ENCODE results near the gene PGAM5. TPM values are rescaled to one million over a fixed set of nuclear protein-coding genes. Genes with fewer than 3 reads are reported as not detected.

PGAM5 gene
- total and polyA plus RNA-seq, 8 donors, result 13.6 to 37.4 (median 17.2) TPM

DNA sequence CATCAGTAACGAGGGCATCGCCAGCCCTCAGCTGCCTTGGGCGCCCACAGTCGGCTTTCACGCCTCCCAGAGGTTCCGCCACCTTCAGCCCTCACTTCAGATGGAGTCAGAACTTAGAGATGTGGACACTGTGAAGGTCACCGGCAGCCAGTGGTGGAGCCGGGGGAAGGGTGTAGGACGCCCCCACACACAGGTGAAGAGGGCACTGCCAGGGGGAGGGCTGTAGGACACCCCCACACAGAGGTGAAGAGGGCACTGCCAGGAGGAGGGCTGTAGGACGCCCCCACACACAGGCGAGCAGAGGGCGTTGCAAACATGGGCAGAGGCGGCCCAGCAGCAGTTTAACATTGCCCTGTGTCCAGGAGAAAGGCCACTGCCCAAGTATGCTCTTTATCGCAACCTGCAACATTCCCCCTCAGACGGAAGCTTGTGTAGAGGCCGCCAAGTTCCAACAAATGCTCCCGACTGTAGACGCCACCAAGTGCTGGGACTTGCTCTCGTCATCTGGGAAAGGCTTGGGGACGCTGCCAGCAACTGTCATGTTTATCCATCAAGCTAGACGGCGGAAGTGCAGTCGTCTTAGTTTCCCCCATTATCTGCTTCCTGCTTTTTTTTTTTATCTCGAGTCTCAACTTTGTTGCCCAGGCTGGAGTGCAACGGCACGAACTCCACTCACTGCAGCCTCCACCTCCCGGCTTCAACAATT, 55.9 kb downstream of the PGAM5 start:
- Histone ChIP-seq H3K9me3 (no peaks in the 10 kb centered on the region), H3K36me3 (peaks cover 0 to 24% of the 10 kb centered on the region in 2 donors), H3K4me1 (peaks cover 6 to 76% of the 10 kb centered on the region in 2 donors), H3K4me3 (peak overlapping the region in 1 of 2 donors; percentile 1), H3K27me3 (no peaks in the 10 kb centered on the region), H3K27ac (peak overlapping the region; percentile 3 to 94)
- DNase-seq, result peak; percentile 36 to 79 (median 68)
- TF ChIP-seq, protein P1, sequence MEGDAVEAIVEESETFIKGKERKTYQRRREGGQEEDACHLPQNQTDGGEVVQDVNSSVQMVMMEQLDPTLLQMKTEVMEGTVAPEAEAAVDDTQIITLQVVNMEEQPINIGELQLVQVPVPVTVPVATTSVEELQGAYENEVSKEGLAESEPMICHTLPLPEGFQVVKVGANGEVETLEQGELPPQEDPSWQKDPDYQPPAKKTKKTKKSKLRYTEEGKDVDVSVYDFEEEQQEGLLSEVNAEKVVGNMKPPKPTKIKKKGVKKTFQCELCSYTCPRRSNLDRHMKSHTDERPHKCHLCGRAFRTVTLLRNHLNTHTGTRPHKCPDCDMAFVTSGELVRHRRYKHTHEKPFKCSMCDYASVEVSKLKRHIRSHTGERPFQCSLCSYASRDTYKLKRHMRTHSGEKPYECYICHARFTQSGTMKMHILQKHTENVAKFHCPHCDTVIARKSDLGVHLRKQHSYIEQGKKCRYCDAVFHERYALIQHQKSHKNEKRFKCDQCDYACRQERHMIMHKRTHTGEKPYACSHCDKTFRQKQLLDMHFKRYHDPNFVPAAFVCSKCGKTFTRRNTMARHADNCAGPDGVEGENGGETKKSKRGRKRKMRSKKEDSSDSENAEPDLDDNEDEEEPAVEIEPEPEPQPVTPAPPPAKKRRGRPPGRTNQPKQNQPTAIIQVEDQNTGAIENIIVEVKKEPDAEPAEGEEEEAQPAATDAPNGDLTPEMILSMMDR (IDR thresholded peaks at IDR 0.05), result no peak
- ATAC-seq, result peak; percentile 7
- intact Hi-C loops (cut with DNase I), result no loop called here

GRCh38 chr12:132771126-132771838, 60.6 kb downstream of the PGAM5 start:
- intact Hi-C loops (cut with DNase I), result no loop called here
- no peak for ATAC-seq
- peaks cover 0 to 71% of the 10 kb centered on the region in 2 donors for H3K36me3 ChIP-seq
- no peaks in the 10 kb centered on the region for H3K9me3 ChIP-seq
- DNase-seq, result no peak
- no peak overlapping the region for H3K4me3 ChIP-seq
- H3K4me1 ChIP-seq, result peaks cover 3 to 57% of the 10 kb centered on the region in 2 donors
- H3K27me3 ChIP-seq, result no peaks in the 10 kb centered on the region
- peak overlapping the region in 1 of 2 donors; percentile 94 for H3K27ac ChIP-seq
- TF ChIP-seq, protein P1 (IDR thresholded peaks at IDR 0.05), result no peak

Other genes starting within 250 kb of the PGAM5 start
- 10 to 100 TPM; 44.7 to 49.4 TPM for gene FBRSL1, start 220.7 kb upstream of the PGAM5 start, total RNA-seq
- gene FBRSL1, start 220.7 kb upstream of the PGAM5 start, polyA plus RNA-seq (ENCODE audit: insufficient read length in 6 of 6), result 100 to 1,000 TPM in 2 of 6 donors, 10 to 100 TPM in 4; 58.7 to 113 (median 91.9) TPM
- 1 to 10 TPM in 1 of 2 donors, under 1 TPM in 1; 0.84 to 1.6 TPM for gene LRCOL1, start 100.3 kb upstream of the PGAM5 start, total RNA-seq
- 1 to 10 TPM in 5 of 6 donors, under 1 TPM in 1; 0.63 to 2.2 (median 1.4) TPM for gene LRCOL1, start 100.3 kb upstream of the PGAM5 start, polyA plus RNA-seq (ENCODE audit: insufficient read length in 6 of 6)
- not detected for gene P2RX2, start 92.1 kb upstream of the PGAM5 start, total RNA-seq
- gene P2RX2, start 92.1 kb upstream of the PGAM5 start, polyA plus RNA-seq (ENCODE audit: insufficient read length in 6 of 6), result 10 to 100 TPM in 2 of 6 donors, 1 to 10 TPM in 4; 4.2 to 10.9 (median 5.3) TPM
- 10 to 100 TPM; 29.2 to 32.7 TPM for gene POLE, start 23.5 kb upstream of the PGAM5 start, total RNA-seq
- gene POLE, start 23.5 kb upstream of the PGAM5 start, polyA plus RNA-seq (ENCODE audit: insufficient read length in 6 of 6), result 10 to 100 TPM; 45.2 to 60.5 (median 56.8) TPM
- 10 to 100 TPM; 16.6 to 21.7 TPM for gene PXMP2, start 23.3 kb upstream of the PGAM5 start, total RNA-seq
- gene PXMP2, start 23.3 kb upstream of the PGAM5 start, polyA plus RNA-seq (ENCODE audit: insufficient read length in 6 of 6), result 10 to 100 TPM; 36.5 to 57.1 (median 47.3) TPM
- gene ANKLE2, start 51.0 kb downstream of the PGAM5 start, total RNA-seq, result 10 to 100 TPM; 59.3 to 84.9 TPM
- gene ANKLE2, start 51.0 kb downstream of the PGAM5 start, polyA plus RNA-seq (ENCODE audit: insufficient read length in 6 of 6), result 10 to 100 TPM; 70.9 to 83.9 (median 78.1) TPM
- gene GOLGA3, start 118.0 kb downstream of the PGAM5 start, total RNA-seq, result 10 to 100 TPM; 81.0 to 82.6 TPM
- 10 to 100 TPM; 40.6 to 54.6 (median 42.3) TPM for gene GOLGA3, start 118.0 kb downstream of the PGAM5 start, polyA plus RNA-seq (ENCODE audit: insufficient read length in 6 of 6)
- gene CHFR, start 176.8 kb downstream of the PGAM5 start, total RNA-seq, result 10 to 100 TPM; 42.2 to 62.6 TPM
- gene CHFR, start 176.8 kb downstream of the PGAM5 start, polyA plus RNA-seq (ENCODE audit: insufficient read length in 6 of 6), result 10 to 100 TPM; 21.0 to 34.3 (median 24.5) TPM
- gene ZNF605, start 245.5 kb downstream of the PGAM5 start, total RNA-seq, result 10 to 100 TPM; 14.7 to 18.1 TPM
- 10 to 100 TPM; 22.6 to 28.7 (median 25.0) TPM for gene ZNF605, start 245.5 kb downstream of the PGAM5 start, polyA plus RNA-seq (ENCODE audit: insufficient read length in 6 of 6)

Data from left lung (tissue), 10 donors.